ENCODE measurements around the gene CPAMD8.
"Not testable (repeated sequence)": the region's sequence is repeated elsewhere in the genome, so short reads cannot be mapped to it uniquely, and the experiment has no call there.

The CPAMD8 gene

DNA sequence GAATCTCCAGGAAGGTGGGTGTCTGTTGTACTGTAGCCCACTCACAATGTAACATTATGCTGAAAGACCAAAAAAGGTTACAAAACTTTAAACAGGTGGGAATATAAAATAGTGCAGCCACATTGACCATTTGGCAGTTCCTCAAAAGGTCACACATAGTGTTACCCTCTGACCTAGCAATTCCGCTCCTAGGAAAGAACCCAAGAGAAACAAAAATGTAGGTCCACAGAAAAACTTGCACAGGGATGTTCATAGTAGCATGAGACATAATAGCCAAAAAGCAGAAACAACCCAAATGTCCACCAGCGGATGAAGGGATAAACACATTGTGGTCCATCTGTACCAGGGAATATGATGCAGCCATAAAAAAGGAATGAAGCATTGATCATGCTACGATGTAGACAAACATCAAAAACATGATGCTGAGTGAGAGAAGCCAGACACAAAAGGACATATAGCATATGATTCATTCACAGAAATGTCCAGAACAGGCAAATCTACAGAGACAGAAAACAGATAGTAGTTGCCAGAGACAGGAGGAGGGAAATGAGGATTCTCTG is 27.9 kb downstream of the CPAMD8 start:
- DNase-seq, result no peak

DNA sequence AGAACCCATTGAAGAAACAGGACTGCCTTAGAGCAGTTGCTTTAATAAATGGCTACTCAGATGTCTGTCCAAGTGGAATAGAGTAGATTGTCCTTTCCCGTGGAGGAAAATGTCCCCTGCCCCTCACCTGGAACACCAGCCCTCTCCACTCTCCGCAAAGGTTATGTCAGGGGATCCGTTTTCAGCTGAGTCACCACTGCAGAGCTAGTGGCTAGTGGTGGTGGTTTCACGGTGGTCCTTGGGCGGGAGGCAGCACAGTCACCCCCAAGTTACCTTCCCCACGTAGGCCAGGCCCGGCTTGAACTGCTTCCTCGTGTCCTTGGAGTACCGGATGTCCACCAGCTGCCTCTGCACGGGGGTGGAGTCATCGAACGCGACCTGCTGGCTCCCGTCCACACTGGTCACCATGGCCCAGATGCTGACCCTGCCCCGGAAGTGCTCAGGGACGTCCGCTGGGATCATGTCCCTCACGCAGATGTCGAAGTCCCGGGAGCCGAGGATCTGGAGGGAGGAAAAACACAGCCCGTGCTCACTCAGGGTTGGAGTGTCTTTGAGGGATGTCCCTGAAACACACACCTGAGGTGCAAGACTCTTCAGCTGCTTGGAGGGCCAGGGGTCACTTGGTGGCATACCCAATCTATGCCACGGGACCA is 29.6 kb downstream of the CPAMD8 start:
- DNase-seq, result not testable (repeated sequence)

DNA sequence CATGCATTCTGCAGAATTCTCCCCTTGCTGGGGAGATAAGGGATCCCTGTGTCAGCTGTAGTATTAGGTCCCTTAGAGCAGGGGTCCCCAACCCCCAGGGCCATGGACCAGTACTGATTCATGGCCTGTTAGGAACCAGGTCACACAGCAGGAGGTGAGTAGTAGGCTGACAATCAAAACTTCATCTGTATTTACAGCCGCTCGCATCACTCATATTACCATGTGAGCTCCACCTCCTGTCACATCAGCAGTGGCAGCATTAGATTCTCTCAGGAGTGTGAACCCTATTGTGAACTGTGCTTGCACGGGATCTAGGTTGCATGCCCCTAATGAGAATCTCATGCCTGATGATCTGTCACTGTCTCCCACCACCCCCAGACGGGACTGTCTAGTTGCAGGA is 37.9 kb downstream of the CPAMD8 start:
- DNase-seq, result no peak

DNA sequence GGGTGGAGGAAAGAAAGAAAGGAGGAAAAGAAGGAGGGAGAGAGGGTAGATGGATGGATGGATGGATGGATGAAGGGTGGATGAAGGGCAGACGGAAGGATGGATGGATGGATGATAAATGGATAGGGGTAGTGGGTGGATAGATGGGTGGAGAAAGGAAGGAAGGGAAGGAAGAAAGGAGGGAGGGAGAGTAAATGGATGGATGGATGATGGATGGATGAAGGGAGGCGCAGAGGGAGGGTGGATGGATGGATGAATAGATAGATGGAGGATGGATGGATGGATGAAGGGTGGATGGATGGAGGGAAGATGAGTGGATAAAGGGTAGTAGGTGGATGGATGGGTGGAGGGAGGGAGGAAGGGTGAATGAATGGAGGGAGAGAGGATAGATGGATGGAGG is 41.2 kb downstream of the CPAMD8 start:
- no peak for DNase-seq

DNA sequence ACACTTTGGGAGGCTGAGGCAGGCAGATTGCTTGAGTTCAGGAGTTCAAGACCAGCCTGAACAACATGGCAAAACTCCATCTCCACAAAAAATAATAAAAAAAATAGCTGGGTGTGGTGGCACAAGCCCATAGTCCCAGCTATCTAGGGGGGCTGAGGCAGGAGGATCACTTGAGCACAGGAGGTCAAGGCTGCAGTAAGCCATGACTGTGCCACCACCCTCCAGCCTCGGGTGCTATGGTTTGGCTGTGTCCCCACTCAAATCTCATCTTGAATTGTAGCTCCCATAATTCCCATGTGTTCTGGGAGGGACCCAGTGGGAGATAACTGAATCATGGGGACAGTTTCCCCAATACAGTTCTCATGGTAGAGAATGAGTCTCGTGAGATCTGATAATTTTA is 44.0 kb downstream of the CPAMD8 start:
- not testable (repeated sequence) for DNase-seq

DNA sequence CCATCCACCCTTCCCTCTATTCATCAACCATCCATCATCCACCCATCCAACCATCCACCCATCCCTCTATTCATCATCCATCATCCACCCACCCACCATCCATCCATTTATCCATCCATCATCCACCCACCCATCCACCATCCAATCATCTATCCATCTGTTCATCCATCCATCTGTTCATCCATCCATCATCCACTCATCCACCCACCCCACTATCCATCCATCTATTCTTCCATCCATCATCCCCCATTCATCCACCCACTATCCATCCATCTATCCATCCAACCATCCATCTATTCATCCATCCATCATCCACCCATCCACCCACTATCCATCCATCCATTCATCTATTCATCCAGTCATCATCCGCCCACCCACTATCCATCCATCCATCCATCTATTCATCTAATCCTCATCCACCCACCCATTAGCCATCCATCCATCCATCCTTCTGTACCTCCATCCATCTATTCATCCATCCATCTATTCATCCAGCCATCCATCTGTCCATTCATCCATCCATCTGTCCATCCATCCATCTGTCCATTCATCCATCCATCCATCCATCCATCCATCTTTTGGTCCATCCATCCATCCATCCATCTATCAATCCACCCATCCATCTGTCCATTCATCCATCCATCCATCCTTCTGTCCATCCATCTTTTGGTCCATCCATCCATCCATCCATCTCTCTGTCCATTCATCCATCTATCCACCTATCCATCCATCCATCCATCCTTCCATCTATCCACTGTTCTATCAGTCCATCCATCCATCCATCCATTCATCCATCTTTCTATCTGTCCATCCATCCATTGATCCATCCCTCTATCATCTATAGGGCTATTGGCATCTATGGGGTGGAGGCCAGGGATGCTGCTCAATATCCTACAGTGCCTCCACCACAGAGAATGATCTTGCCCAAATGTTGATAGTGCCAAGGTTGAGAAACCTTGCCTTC is 47.5 kb downstream of the CPAMD8 start:
- DNase-seq, result no peak

DNA sequence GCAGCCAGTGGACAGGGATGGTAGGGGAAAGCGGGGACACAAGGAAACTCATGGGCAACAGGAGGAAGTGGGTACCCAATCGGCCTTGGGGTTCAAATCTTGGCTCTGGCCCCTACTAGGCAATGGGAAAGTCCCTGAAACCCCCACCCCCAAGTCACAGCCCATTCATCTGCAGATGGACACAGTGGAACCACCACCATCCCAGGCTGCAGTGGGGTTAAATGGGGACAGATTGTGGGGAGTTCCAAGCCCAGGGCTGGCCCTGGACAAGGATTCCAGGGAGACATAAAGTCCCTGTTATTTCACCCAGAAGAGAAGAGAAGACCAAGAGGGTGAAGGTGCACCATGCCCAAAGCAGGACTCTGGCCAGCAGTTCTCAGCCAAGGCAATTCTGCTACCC is 48.5 kb downstream of the CPAMD8 start:
- no peak for DNase-seq

DNA sequence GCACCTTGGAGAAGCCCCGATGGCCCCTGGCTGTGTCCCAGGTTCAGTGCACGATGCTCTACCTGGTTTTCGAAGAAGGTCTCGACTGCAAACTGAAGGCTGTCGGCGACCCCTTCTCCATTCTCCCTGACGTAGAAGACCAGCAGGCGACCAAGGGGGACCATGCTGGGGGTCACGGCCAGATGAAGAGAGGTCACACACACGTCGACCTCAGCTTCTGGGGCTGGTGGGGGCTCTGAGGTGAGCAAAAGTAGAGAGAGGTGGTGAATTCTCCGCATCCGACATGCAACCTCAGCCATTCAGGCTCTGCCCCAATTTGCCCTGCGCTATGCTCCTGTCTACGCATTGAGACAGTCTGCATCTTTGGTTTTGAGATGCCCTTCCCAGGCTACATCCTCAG is 49.3 kb downstream of the CPAMD8 start:
- no peak for DNase-seq

DNA sequence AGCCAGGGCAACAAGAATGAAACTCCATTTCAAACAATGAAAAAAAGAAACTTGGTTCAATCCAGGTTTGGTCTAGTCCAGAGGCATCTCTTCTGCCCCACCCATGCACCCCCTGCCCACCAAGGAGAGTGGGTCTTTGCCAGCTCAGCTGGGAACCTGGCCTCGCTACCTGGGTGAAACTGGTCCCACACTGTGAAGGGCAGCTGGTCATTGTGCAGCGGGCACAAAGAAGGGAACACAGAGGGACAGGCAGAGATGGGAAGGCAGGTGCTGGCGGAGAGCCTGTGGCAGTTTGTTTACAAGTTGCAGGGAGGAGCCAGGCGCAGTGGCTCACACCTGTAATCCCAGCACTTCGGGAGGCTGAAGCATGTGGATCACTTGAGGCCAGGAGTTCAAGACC is 50.2 kb downstream of the CPAMD8 start:
- DNase-seq, result no peak

DNA sequence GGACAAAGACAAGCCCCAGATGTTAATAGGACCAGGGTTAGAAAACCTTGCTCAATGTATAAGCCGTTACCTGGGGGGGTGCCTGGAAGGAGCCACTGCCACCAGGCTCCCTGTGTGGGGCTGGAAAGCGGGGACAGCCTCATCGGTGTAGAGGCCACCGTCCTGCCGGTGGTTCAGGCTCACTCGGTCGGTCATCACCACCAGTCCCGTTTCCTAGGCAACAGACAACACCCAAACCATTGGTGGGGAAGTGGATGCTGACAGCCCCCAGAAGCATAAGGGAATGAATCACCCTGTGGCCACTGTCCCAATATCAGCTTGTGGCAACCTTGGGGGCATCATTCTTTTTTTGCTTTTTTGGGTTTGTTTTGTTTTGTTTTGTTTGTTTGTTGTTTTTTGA is 55.8 kb downstream of the CPAMD8 start:
- DNase-seq, result no peak

DNA sequence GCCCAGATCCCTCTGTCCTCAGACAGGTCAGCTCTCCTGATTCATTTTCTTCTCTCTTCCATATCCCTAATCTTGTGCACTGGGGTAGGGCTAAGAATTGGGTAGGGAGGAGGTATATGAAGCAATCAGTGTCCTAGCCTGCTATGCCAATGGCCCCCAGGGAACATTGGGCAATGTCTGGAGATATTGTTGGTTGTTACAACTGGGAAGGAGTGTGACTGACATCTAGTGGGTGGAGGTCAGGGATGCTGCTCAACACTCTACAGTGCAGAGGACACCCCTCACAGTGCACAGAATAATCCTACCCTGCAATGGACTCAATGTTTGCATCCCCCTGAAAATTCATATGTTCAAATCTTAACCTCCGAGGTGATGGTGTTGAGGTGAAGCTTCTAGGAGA is 57.5 kb downstream of the CPAMD8 start:
- DNase-seq, result no peak

DNA sequence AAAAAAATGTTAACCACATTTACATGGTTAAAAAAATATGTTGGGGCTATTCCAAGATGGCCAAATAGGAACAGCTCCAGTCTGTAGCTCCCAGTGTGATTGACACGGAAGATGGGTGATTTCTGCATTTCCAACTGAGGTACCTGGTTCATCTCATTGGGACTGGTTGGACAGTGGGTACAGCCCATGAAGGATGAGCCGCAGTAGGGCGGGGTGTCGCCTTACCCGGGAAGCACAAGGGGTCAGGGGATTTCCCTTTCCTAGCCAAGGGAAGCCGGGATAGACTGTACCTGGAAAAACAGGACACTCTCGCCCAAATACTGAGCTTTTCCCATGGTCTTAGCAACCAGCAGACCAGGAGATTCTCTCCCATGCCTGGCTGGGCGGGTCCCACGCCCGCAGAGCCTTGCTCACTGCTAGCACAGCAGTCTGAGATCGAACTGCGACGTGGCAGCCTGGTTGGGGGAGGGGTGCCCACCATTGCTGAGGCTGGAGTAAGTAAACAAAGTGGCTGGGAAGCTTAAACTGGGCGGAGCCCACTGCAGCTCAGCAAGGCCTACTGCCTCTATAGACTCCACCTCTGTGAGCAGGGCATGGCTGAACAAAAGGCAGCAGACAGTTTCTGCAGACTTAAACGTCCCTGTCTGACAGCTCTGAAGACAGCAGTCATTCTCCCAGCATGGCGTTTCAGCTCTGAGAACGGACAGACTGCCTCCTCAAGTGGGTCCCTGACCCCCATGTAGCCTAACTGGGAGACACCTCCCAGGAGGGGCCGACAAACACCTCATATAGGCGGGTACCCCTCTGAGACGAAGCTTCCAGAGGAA is 65.4 kb downstream of the CPAMD8 start:
- DNase-seq, result not testable (repeated sequence)

DNA sequence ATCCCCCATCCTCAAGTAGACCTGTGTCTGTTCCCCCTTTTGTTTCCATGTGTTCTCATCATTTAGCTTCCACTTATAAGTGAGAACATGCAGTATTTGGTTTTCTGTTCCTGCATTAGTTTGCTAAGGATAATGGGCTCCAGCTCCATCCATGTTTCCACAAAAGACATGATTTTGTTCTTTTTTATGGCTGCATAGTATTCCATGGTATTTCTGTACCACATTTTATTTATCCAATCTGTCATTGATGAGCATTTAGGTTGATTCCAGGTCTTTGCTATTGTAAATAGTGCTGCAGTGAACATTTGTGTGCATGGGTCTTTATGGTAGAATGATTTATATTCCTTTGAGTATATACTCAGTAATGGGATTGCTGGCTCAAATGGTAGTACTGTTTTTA is 68.3 kb downstream of the CPAMD8 start:
- not testable (repeated sequence) for DNase-seq

DNA sequence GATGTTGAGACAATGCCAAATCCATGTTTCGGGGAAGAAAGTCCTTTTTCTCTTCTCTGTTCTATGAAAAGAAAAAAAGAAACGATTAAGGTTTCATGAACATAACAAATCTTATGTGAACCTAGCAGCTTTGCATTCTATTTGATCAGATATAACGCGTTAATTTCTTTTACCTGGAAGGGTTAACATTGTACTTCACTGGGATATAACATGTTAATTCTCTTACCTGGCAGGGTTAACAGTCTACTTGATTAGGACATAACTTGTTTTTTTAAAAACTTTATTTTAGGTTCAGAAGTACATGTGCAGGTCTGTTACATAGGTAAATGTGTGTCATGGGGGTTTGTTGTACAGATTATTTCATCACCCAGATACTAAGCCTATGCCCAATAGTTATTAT is 68.8 kb downstream of the CPAMD8 start:
- DNase-seq, result no peak

DNA sequence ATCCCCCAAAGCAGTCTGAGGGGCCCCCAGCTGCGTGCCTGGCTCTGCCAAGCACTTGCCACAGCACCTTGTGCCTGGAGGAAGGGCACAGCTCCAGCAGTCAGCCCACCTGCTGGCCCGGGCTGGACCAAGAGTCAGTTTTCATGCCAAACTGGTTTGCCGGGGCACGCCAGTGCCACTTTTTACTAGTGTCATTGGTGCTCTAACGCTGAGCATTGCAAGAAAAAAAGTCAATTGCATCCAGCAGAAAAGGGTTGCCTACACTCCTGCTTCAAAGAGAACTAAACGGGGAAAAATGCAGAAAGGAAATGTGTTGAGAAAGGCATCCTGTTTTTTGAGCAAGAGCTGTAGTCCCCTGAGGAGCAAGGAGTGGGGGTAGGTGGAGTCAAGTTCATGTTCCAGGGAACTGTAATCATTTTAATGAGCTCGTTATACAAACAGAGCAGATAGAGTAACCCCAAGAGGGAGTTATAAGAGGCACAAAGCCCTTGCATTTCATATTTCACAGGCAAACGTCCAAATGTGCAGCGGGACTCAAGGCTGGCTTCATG is 69.4 kb downstream of the CPAMD8 start:
- no peak for DNase-seq

DNA sequence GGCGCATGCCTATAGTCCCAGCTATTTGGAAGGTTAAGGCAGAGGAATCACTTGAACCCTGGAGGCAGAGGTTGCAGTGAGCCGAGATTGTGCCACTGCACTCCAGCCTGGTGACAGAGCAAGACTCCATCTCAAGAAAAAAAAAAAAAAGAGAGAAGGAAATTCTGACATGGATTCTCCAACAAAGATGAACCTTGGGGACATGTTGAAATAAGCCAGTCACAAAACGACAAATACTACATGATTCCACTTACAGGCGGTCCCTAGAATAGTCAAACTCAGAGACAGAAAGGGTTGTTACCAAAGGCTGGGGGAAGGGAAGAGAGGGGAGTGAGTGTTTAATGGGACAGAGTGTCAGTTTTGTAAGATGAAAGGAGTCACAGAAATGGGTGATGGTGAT is 71.4 kb downstream of the CPAMD8 start:
- no peak for DNase-seq

DNA sequence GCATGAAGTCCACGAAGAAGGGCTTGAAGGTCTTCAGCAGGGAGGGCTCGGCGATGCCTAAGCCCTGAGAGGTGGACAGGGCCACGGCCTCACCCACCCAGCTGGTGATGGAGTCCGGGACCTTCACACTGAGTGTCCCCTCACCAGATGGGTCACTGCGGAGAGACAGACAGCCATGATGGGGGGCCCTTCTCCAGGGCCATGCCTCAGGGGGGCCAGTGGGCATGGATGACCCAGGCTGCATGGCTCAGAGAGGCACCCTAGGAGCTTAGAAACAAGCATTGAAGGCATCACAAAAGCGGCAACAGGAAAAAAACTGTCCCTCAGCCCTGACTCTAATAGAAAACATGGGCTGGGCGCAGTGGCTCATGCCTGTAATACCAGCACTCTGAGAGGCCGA is 74.6 kb downstream of the CPAMD8 start:
- DNase-seq, result no peak

DNA sequence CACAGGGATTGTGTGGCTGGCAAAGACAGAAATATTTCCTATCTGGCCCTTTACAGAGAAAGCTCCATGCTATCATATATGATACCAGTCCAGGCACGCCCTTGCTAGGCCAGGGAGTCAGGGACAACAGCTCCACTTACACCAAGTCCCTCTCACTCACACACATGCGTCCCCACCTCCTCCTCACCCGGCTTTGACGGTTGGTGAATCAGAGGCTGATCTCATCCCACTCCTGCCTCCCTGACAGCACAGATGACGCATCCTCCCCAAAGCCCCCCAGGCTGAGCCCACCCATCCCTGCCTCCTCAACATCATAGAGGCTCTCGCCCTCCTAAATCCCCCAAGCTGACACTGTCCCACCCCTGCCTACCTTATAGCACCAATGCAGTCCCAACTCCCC is 75.1 kb downstream of the CPAMD8 start:
- no peak for DNase-seq

DNA sequence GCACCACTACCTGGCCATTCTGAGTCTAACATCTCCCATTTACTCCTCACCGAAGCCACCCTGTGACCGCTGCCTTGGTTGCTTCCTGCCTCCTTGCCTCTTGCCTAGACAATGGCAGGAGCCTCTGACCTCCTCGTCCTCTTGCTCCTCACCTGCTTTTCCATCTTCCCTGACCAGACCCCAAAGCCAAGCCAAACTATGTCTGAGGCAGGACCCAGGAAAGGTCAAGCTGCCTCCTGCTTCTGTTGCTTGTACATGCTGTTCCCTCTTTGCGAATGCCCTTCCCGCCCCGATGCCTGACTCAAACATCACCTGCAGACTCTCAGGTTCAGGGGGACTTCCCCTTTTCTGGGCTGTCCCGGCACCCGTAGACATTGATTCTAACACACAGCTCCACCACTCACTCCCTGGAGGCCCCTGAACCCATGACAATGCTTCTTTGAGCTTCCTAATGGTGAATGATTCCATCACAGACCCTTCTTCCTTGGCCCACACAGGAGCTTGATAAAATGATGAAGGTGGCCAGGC is 77.0 kb downstream of the CPAMD8 start:
- no peak for DNase-seq

DNA sequence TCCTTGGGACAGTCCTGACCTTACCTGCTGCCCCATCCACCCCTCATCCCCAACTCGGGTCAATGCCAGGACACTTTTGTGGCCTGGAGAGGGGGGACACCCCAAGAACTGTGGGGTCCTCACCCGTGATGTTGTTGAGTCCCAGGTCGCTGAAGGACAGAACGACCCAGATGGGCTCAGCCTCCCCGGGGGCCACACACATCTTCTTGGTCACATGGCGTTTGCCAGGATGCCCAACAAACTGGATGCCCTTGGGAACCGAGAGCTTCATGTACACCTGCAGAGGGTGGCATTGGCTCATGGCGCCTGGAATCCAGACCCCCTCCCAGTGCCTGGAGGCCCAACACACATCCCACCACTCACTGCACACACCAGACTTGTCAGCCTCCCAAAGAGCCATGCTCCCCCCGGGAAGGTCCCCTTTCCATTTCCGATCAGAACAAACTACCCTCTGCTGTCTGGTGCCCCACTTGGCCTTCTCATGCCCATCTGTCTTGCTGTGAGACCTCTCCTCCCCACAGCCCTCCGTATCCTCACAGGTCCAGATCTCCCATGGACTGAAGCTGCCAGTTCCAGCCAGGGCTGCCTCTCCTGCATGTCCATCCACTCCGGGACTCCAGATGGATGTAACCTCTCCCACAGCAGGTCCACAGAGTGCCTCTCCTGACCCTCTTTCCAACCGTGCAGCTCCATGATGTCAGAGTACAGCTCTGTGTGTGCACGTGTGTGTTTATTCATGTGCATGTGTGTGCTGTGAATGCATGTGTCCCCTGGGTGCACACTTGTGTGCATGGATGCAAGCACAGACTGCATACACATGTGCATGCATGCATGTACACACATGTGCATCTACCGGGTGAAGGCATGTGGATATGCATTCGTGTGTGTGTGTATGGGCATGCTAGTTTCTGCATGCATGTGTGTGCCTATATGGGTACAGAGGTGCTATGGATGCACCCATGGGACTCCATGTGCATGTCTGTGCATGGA is 79.4 kb downstream of the CPAMD8 start:
- DNase-seq, result no peak

DNA sequence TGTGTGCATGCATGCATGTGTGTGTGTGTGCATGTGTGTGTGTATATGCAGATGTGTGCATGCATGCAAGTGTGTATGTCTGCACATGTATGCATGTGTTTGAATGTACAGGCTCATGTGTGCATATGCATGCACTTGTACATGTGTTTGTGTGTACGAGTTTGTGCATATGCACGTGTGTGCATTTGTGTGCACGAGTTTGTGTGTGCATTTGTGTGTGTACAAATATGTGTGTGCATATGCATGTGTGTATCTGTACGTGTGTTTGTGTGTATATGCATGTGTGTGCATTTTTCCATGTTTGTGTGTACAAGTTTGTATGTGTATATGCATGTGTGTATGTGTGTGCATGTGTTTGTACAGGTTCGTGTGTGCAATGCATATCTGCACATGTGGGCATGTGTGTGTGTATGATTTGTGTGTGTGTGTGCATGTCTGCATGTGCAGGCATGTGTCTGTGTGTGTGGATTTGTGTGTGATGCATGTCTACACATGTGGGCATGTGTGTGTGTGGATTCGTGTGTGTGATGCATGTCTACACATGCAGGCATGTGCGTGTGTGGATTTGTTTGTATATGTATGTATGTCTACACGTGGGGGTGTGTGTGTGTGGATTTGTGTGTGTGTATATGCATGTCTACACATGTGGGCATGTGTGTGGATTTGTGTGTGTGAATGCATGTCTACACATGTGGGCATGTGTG is 80.7 kb downstream of the CPAMD8 start:
- DNase-seq, result no peak

Measured in KG1 (cell line).